ENCODE measurements around the gene OXNAD1. TPM values are rescaled to one million over a fixed set of nuclear protein-coding genes. Genes with fewer than 3 reads are reported as not detected.

The OXNAD1 gene
- total RNA-seq, 3 donors from 2014 or later: 21.5 to 35.2 (median 28.4) TPM

GRCh38 chr3:16318176-16318575, 53.2 kb downstream of the OXNAD1 start:
- Histone ChIP-seq H3K4me3 (no peak overlapping the region), H3K36me3 (ENCODE audit: low read depth) (no peaks in the 10 kb centered on the region), H3K4me1 (ENCODE audit: low read depth) (no peaks in the 10 kb centered on the region), H3K9me3 (no peaks in the 10 kb centered on the region)
- intact Hi-C loops (cut with DNase I, micrococcal nuclease): no loop called here
- no peak for ATAC-seq
- no peak for TF ChIP-seq CTCF (IDR thresholded peaks at IDR 0.05)
- DNase-seq: no peak

GRCh38 chr3:16319307-16319706, 54.3 kb downstream of the OXNAD1 start:
- intact Hi-C loops (cut with DNase I, micrococcal nuclease): no loop called here

GRCh38 chr3:16319723-16320122, 54.7 kb downstream of the OXNAD1 start:
- no peaks in the 10 kb centered on the region for H3K36me3 ChIP-seq (ENCODE audit: low read depth)
- H3K4me3 ChIP-seq: no peak overlapping the region
- no peaks in the 10 kb centered on the region for H3K4me1 ChIP-seq (ENCODE audit: low read depth)
- intact Hi-C loops (cut with DNase I, micrococcal nuclease): no loop called here
- ATAC-seq (no peak), DNase-seq (no peak)
- TF ChIP-seq CTCF (IDR thresholded peaks at IDR 0.05): no peak
- H3K9me3 ChIP-seq: no peaks in the 10 kb centered on the region

More at GRCh38 chr3:16319307-16319706, 54.3 kb downstream of the OXNAD1 start:
- DNase-seq (peak in 1 of 3 donors; percentile 60), ATAC-seq (peak; percentile 58)
- no peak for TF ChIP-seq CTCF (IDR thresholded peaks at IDR 0.05)
- Histone ChIP-seq H3K4me3 (no peak overlapping the region), H3K4me1 (ENCODE audit: low read depth) (no peaks in the 10 kb centered on the region), H3K9me3 (no peaks in the 10 kb centered on the region), H3K36me3 (ENCODE audit: low read depth) (no peaks in the 10 kb centered on the region)

GRCh38 chr3:16320711-16321110, 55.7 kb downstream of the OXNAD1 start:
- no peaks in the 10 kb centered on the region for H3K4me1 ChIP-seq (ENCODE audit: low read depth)
- H3K9me3 ChIP-seq: no peaks in the 10 kb centered on the region
- TF ChIP-seq CTCF (IDR thresholded peaks at IDR 0.05): no peak
- ATAC-seq (no peak), DNase-seq (no peak)
- H3K36me3 ChIP-seq (ENCODE audit: low read depth): no peaks in the 10 kb centered on the region
- intact Hi-C loops (cut with DNase I, micrococcal nuclease): no loop called here
- no peak overlapping the region for H3K4me3 ChIP-seq

- DNase-seq (no peak), ATAC-seq (no peak)
- TF ChIP-seq CTCF (IDR thresholded peaks at IDR 0.05): no peak
- Histone ChIP-seq H3K4me1 (ENCODE audit: low read depth) (no peaks in the 10 kb centered on the region), H3K4me3 (no peak overlapping the region), H3K9me3 (no peaks in the 10 kb centered on the region), H3K36me3 (ENCODE audit: low read depth) (no peaks in the 10 kb centered on the region)
- intact Hi-C loops (cut with DNase I, micrococcal nuclease): no loop called here
Observed at GRCh38 chr3:16322189-16322588, 57.2 kb downstream of the OXNAD1 start.

GRCh38 chr3:16323737-16324136, 58.7 kb downstream of the OXNAD1 start:
- TF ChIP-seq CTCF (IDR thresholded peaks at IDR 0.05): no peak

More at GRCh38 chr3:16323737-16324136, 58.7 kb downstream of the OXNAD1 start:
- H3K4me1 ChIP-seq (ENCODE audit: low read depth): no peaks in the 10 kb centered on the region
- intact Hi-C loops (cut with DNase I, micrococcal nuclease): no loop called here
- H3K4me3 ChIP-seq: no peak overlapping the region
- no peak for DNase-seq
- ATAC-seq: no peak
- H3K9me3 ChIP-seq: no peaks in the 10 kb centered on the region
- H3K36me3 ChIP-seq (ENCODE audit: low read depth): no peaks in the 10 kb centered on the region

Data from mucosa of descending colon (tissue), 3 donors.